ENCODE results near the gene CDH22.

CDH22 gene

GRCh38 chr20:46303176-46303956, 4.9 kb downstream of the CDH22 start:
- no peak overlapping the region for H3K4me3 ChIP-seq (ENCODE audit: low read depth, low read length)

- H3K4me3 ChIP-seq (ENCODE audit: low read depth, low read length) = no peak overlapping the region
These were observed 6.2 kb downstream of the CDH22 start for GRCh38 chr20:46302106-46302505.

- H3K4me3 ChIP-seq (ENCODE audit: low read depth, low read length) = no peak overlapping the region
These were observed 8.0 kb downstream of the CDH22 start for GRCh38 chr20:46300281-46300680.

GRCh38 chr20:46299078-46299477, 9.2 kb downstream of the CDH22 start:
- H3K4me3 ChIP-seq (ENCODE audit: low read depth, low read length) = no peak overlapping the region

GRCh38 chr20:46298374-46298773, 9.9 kb downstream of the CDH22 start:
- no peak overlapping the region for H3K4me3 ChIP-seq (ENCODE audit: low read depth, low read length)

- no peak overlapping the region for H3K4me3 ChIP-seq (ENCODE audit: low read depth, low read length)
These were observed 11.6 kb downstream of the CDH22 start for GRCh38 chr20:46296526-46297250.

- no peak overlapping the region for H3K4me3 ChIP-seq (ENCODE audit: low read depth, low read length)
These were observed 15.2 kb downstream of the CDH22 start for GRCh38 chr20:46293084-46293483.

GRCh38 chr20:46291401-46291800, 16.9 kb downstream of the CDH22 start:
- H3K4me3 ChIP-seq (ENCODE audit: low read depth, low read length) = no peak overlapping the region

- H3K4me3 ChIP-seq (ENCODE audit: low read depth, low read length) = no peak overlapping the region
These were observed 18.9 kb downstream of the CDH22 start for GRCh38 chr20:46289432-46289831.

GRCh38 chr20:46286977-46287376, 21.3 kb downstream of the CDH22 start:
- H3K4me3 ChIP-seq (ENCODE audit: low read depth, low read length) = no peak overlapping the region

GRCh38 chr20:46286382-46286781, 21.9 kb downstream of the CDH22 start:
- no peak overlapping the region for H3K4me3 ChIP-seq (ENCODE audit: low read depth, low read length)

- no peak overlapping the region for H3K4me3 ChIP-seq (ENCODE audit: low read depth, low read length)
These were observed 22.6 kb downstream of the CDH22 start for GRCh38 chr20:46285740-46286139.

GRCh38 chr20:46285072-46285471, 23.2 kb downstream of the CDH22 start:
- no peak overlapping the region for H3K4me3 ChIP-seq (ENCODE audit: low read depth, low read length)

GRCh38 chr20:46284040-46284427, 24.3 kb downstream of the CDH22 start:
- H3K4me3 ChIP-seq (ENCODE audit: low read depth, low read length) = no peak overlapping the region

GRCh38 chr20:46283426-46284039, 24.8 kb downstream of the CDH22 start:
- no peak overlapping the region for H3K4me3 ChIP-seq (ENCODE audit: low read depth, low read length)

GRCh38 chr20:46282669-46283068, 25.6 kb downstream of the CDH22 start:
- H3K4me3 ChIP-seq (ENCODE audit: low read depth, low read length) = no peak overlapping the region

GRCh38 chr20:46279103-46279502, 29.2 kb downstream of the CDH22 start:
- H3K4me3 ChIP-seq (ENCODE audit: low read depth, low read length) = no peak overlapping the region

- H3K4me3 ChIP-seq (ENCODE audit: low read depth, low read length) = no peak overlapping the region
These were observed 30.7 kb downstream of the CDH22 start for GRCh38 chr20:46277602-46278001.

GRCh38 chr20:46276531-46276930, 31.8 kb downstream of the CDH22 start:
- no peak overlapping the region for H3K4me3 ChIP-seq (ENCODE audit: low read depth, low read length)

GRCh38 chr20:46275091-46275490, 33.2 kb downstream of the CDH22 start:
- H3K4me3 ChIP-seq (ENCODE audit: low read depth, low read length) = no peak overlapping the region

- no peak overlapping the region for H3K4me3 ChIP-seq (ENCODE audit: low read depth, low read length)
These were observed 34.6 kb downstream of the CDH22 start for GRCh38 chr20:46273717-46274116.

All from iPS-11a (cell line).